ENCODE results near the gene COMMD8. TPM values are rescaled to one million over a fixed set of nuclear protein-coding genes. Genes with fewer than 3 reads are reported as not detected.

Gene COMMD8
- total RNA-seq, 1 experiment from 2014 or later, result 13.5 TPM

GRCh38 chr4:47468706-47469365, 5.3 kb upstream of the COMMD8 start:
- peaks cover 5% of the 10 kb centered on the region for H3K36me3 Mint-ChIP-seq (ENCODE audit: insufficient read depth, unreplicated experiment)
- CTCF ChIA-PET, result no interaction called here
- H3K9me3 Mint-ChIP-seq (ENCODE audit: low read depth, unreplicated experiment), result no peaks in the 10 kb centered on the region
- no peaks in the 10 kb centered on the region for H3K27me3 Mint-ChIP-seq (ENCODE audit: unreplicated experiment)
- H3K27ac Mint-ChIP-seq (ENCODE audit: unreplicated experiment), result no peak overlapping the region
- H3K4me1 Mint-ChIP-seq (ENCODE audit: low read depth, unreplicated experiment), result peaks cover 22% of the 10 kb centered on the region
- no peak overlapping the region for H3K4me3 Mint-ChIP-seq (ENCODE audit: low read depth, unreplicated experiment)
- DNase-seq, result no peak
- intact Hi-C loops (cut with micrococcal nuclease; ENCODE audit: unreplicated experiment), result no loop called here
- no peak for TF ChIP-seq CTCF (IDR thresholded peaks at IDR 0.05; ENCODE audit: unreplicated experiment)
- BruUV-seq (replicated peaks), result no TSS peak

DNA sequence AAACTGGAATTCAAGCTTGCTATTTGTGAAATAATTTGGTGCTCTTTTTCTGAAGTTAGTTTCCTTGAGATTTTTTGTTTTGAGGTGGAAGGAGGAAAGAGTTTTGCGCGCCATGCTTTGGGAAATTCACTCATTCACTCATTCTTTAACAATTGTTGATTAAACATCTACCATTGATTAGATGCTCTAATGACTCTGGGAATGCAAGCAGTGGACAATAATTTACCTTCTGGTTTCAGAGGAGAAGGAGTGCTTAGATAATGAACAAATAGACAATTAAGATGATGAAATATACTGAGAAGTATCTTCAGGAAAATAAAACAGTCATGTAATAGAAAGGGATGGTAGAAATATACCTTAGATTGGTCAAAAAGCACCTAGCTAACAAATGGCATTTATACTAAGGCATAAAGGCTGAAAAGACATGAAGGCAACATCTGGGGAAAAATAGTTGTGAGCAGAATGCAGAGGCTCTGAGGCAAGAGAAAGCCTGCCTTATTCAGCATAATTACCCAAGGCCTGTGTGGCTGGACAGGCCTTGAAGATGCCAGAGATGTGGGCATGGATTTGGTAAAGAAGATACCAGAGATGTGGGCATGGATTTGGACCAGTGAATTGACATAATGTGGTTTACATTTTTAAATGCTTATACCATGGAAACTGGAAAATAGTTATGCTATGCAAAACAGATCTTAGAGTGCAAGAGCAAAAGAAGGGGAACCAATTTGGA, 2.7 kb upstream of the COMMD8 start:
- no peak for DNase-seq
- H3K4me1 Mint-ChIP-seq (ENCODE audit: low read depth, unreplicated experiment), result peaks cover 27% of the 10 kb centered on the region
- intact Hi-C loops (cut with micrococcal nuclease; ENCODE audit: unreplicated experiment), result no loop called here
- TF ChIP-seq CTCF (IDR thresholded peaks at IDR 0.05; ENCODE audit: unreplicated experiment), result no peak
- CTCF ChIA-PET, result no interaction called here
- BruUV-seq (replicated peaks), result no TSS peak
- no peak overlapping the region for H3K4me3 Mint-ChIP-seq (ENCODE audit: low read depth, unreplicated experiment)
- H3K27me3 Mint-ChIP-seq (ENCODE audit: unreplicated experiment), result no peaks in the 10 kb centered on the region
- H3K36me3 Mint-ChIP-seq (ENCODE audit: insufficient read depth, unreplicated experiment), result peaks cover 11% of the 10 kb centered on the region
- H3K27ac Mint-ChIP-seq (ENCODE audit: unreplicated experiment), result no peak overlapping the region
- no peaks in the 10 kb centered on the region for H3K9me3 Mint-ChIP-seq (ENCODE audit: low read depth, unreplicated experiment)

DNA sequence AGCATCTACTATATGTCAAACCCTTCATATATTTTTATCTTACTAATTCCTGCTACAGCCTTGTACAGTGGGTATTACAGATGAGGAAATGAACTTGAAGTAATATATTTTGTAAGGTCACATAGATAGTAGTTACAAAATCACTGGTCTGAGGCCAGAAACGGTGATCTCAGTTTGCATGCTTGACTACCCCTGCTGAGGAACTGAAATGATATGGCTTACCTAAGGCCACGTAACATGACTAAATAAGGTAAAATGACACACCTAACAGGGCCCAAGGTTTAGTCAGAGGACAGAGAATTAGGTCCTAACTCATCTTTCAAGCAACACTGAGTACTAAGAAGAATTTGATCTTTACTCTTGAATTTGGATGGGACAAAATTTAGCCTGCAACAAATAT, 1.5 kb upstream of the COMMD8 start:
- H3K36me3 Mint-ChIP-seq (ENCODE audit: insufficient read depth, unreplicated experiment), result peaks cover 11% of the 10 kb centered on the region
- peaks cover 29% of the 10 kb centered on the region for H3K4me1 Mint-ChIP-seq (ENCODE audit: low read depth, unreplicated experiment)
- TF ChIP-seq CTCF (IDR thresholded peaks at IDR 0.05; ENCODE audit: unreplicated experiment), result no peak
- H3K4me3 Mint-ChIP-seq (ENCODE audit: low read depth, unreplicated experiment), result no peak overlapping the region
- H3K27me3 Mint-ChIP-seq (ENCODE audit: unreplicated experiment), result no peaks in the 10 kb centered on the region
- CTCF ChIA-PET, result no interaction called here
- no peak overlapping the region for H3K27ac Mint-ChIP-seq (ENCODE audit: unreplicated experiment)
- no TSS peak for BruUV-seq (replicated peaks)
- no peak for DNase-seq
- no peaks in the 10 kb centered on the region for H3K9me3 Mint-ChIP-seq (ENCODE audit: low read depth, unreplicated experiment)
- intact Hi-C loops (cut with micrococcal nuclease; ENCODE audit: unreplicated experiment), result no loop called here

DNA sequence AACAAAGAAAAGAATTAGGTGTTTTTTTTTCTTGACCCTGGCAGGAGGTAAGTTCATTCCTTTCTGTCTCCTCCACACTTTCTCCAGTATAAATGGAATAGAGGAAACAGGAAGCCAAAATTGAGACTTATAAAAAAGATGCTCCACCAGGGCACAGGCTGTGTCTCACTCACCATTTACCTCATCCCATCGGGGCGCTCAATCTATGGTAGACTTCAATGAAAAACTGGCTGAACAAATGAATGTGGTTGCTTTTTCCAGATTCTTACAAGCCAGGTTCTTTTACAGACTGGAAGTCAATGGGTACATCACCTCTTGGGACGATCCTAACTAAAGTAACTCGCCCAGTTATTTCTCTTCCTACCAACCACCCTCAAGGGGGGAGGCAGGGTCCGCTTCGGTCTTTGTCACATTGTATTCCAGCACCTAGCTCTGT, 685 bp downstream of the COMMD8 start:
- Mint-ChIP-seq H3K4me3 (ENCODE audit: low read depth, unreplicated experiment) (peak overlapping the region; percentile 84), H3K27me3 (ENCODE audit: unreplicated experiment) (no peaks in the 10 kb centered on the region), H3K27ac (ENCODE audit: unreplicated experiment) (peak overlapping the region; percentile 33), H3K4me1 (ENCODE audit: low read depth, unreplicated experiment) (peaks cover 18% of the 10 kb centered on the region), H3K36me3 (ENCODE audit: insufficient read depth, unreplicated experiment) (peaks cover 11% of the 10 kb centered on the region), H3K9me3 (ENCODE audit: low read depth, unreplicated experiment) (no peaks in the 10 kb centered on the region)
- BruUV-seq (replicated peaks), result TSS peak; percentile 32
- DNase-seq, result no peak
- CTCF ChIA-PET, result interaction anchor here (0.7 to 1.5 kb wide), 3 partner anchors 9 to 193 kb away, joined by 3 to 12 read pairs (median 3); partner anchors contain the start of gene ATP10D
- intact Hi-C loops (cut with micrococcal nuclease; ENCODE audit: unreplicated experiment), result no loop called here
- no peak for TF ChIP-seq CTCF (IDR thresholded peaks at IDR 0.05; ENCODE audit: unreplicated experiment)
